ENCODE data around the gene BUB1B. TPM values are rescaled to one million over a fixed set of nuclear protein-coding genes. Genes with fewer than 3 reads are reported as not detected.

Gene BUB1B
- total RNA-seq, 1 experiment from 2014 or later = 67.8 TPM

GRCh38 chr15:40239693-40240618 lies 79.1 kb downstream of the BUB1B start:
- Histone ChIP-seq H3K4me1 (ENCODE audit: control insufficient read depth, insufficient read depth, low read length) (peaks cover 16% of the 10 kb centered on the region), H3K27me3 (ENCODE audit: control insufficient read depth, insufficient read depth, low read length) (no peaks in the 10 kb centered on the region), H3K9me3 (ENCODE audit: control insufficient read depth, insufficient read depth, low read depth, low read length) (no peaks in the 10 kb centered on the region), H3K4me3 (ENCODE audit: low read depth in 2 of 2, low read length in 2 of 2) (no peak overlapping the region), H3K27ac (ENCODE audit: low read length) (peak overlapping the region; percentile 39; the same call in 1 of the 2 replicates), H3K36me3 (ENCODE audit: control insufficient read depth, insufficient read depth, low read length) (no peaks in the 10 kb centered on the region)
- DNase-seq (ENCODE audit: low read depth, low spot score) = no peak
- TF ChIP-seq POLR2AphosphoS5 (IDR thresholded peaks at IDR 0.05; ENCODE audit: low read depth, low read length) = no peak
- TF ChIP-seq SIN3A (IDR thresholded peaks at IDR 0.05; ENCODE audit: borderline replicate concordance, insufficient read depth, low read depth, low read length) = no peak
- no peak for TF ChIP-seq TCF7L2 (IDR thresholded peaks at IDR 0.05; ENCODE audit: low read depth, low read length)
- no peak for TF ChIP-seq CTCF (IDR thresholded peaks at IDR 0.05)
- CTCF ChIA-PET = interaction anchor here (0.5 to 1.9 kb wide), 3 partner anchors 23 to 72 kb away, joined by 3 to 9 read pairs (median 6); no protein-coding TSS in a partner anchor
- intact Hi-C loops (cut with micrococcal nuclease; ENCODE audit: unreplicated experiment) (no loop called here), in situ Hi-C loops (cut with HindIII; ENCODE audit: low pct_unique_long_range_greater_than_20kb, low sequenced_read_pairs) (no loop called here)
- ATAC-seq = peak; percentile 47
- BruUV-seq (replicated peaks) = no TSS peak
- POLR2A ChIA-PET = no interaction called here

GRCh38 chr15:40240619-40241221 lies 79.9 kb downstream of the BUB1B start:
- no peak for ATAC-seq
- no peak for DNase-seq (ENCODE audit: low read depth, low spot score)
- in situ Hi-C loops (cut with HindIII; ENCODE audit: low pct_unique_long_range_greater_than_20kb, low sequenced_read_pairs) (no loop called here), intact Hi-C loops (cut with micrococcal nuclease; ENCODE audit: unreplicated experiment) (no loop called here)
- POLR2A ChIA-PET = no interaction called here
- Histone ChIP-seq H3K36me3 (ENCODE audit: control insufficient read depth, insufficient read depth, low read length) (no peaks in the 10 kb centered on the region), H3K27ac (ENCODE audit: low read length) (no peak overlapping the region), H3K9me3 (ENCODE audit: control insufficient read depth, insufficient read depth, low read depth, low read length) (no peaks in the 10 kb centered on the region), H3K4me3 (ENCODE audit: low read depth in 2 of 2, low read length in 2 of 2) (no peak overlapping the region), H3K27me3 (ENCODE audit: control insufficient read depth, insufficient read depth, low read length) (no peaks in the 10 kb centered on the region), H3K4me1 (ENCODE audit: control insufficient read depth, insufficient read depth, low read length) (peaks cover 16% of the 10 kb centered on the region)
- BruUV-seq (replicated peaks) = no TSS peak
- CTCF ChIA-PET = no interaction called here
- TF ChIP-seq CTCF (IDR thresholded peaks at IDR 0.05) (no peak), POLR2AphosphoS5 (IDR thresholded peaks at IDR 0.05; ENCODE audit: low read depth, low read length) (no peak), TCF7L2 (IDR thresholded peaks at IDR 0.05; ENCODE audit: low read depth, low read length) (no peak), SIN3A (IDR thresholded peaks at IDR 0.05; ENCODE audit: borderline replicate concordance, insufficient read depth, low read depth, low read length) (no peak), REST (IDR thresholded peaks at IDR 0.05; ENCODE audit: insufficient read depth in 1 of 2, low read depth in 2 of 2, low read length in 1 of 2) (no peak)

Measured in Panc1 (cell line).